Omental fat pad (tissue), 4 donors: Measurements from ENCODE around the gene CLEC9A. TPM values are rescaled to one million over a fixed set of nuclear protein-coding genes. Genes with fewer than 3 reads are reported as not detected.

Experiments used
- ATAC-seq: fragments of 150-250 bp; one replicate; pipeline ENCODE4 v1.9.1; 2016; ENCODE audit warnings: mild to moderate bottlenecking, moderate library complexity; ENCODE audit not compliant: low FRiP score
- DNase-seq: peaks from one replicate; pipeline ENCODE4 v3.0.0-alpha.2; 2019; ENCODE audit warnings: low spot score
- CTCF ChIP-seq, 3 donors: fragments of 450-650 bp; IDR thresholded peaks; one replicate each; pipeline ENCODE4 v1.5.1; 2016 to 2017; ENCODE audit warnings: antibody characterized with exemption in 3 of 3, mild to moderate bottlenecking in 3 of 3, moderate library complexity in 2 of 3
- total RNA-seq, 4 donors: library from RNA; depleted of rRNA; stranded (reverse); fragments of >200 nt; gene quantifications; one replicate each; pipeline ENCODE4 v1.1.0, GENCODE V29; 2016

The CLEC9A gene
- total RNA-seq, 4 donors from 2014 or later: 0.63 TPM; not detected in 3

GRCh38 chr12:10101648-10102220 lies 71.3 kb downstream of the CLEC9A start:
- ATAC-seq (no peak), DNase-seq (no peak)
- TF ChIP-seq CTCF (IDR thresholded peaks at IDR 0.05): no peak

- no peak for TF ChIP-seq CTCF (IDR thresholded peaks at IDR 0.05)
- ATAC-seq (no peak), DNase-seq (no peak)
Measured at GRCh38 chr12:10102322-10102721, 71.8 kb downstream of the CLEC9A start.

GRCh38 chr12:10110256-10110844 lies 79.9 kb downstream of the CLEC9A start:
- no peak for ATAC-seq
- TF ChIP-seq CTCF (IDR thresholded peaks at IDR 0.05): no peak
- no peak for DNase-seq

GRCh38 chr12:10111451-10111850 lies 81.0 kb downstream of the CLEC9A start:
- DNase-seq: no peak
- ATAC-seq: no peak
- TF ChIP-seq CTCF (IDR thresholded peaks at IDR 0.05): no peak

GRCh38 chr12:10113075-10113474 lies 82.6 kb downstream of the CLEC9A start:
- TF ChIP-seq CTCF (IDR thresholded peaks at IDR 0.05): no peak
- no peak for ATAC-seq
- no peak for DNase-seq

- TF ChIP-seq CTCF (IDR thresholded peaks at IDR 0.05): no peak
- ATAC-seq: no peak
- no peak for DNase-seq
Measured at GRCh38 chr12:10113920-10114319, 83.4 kb downstream of the CLEC9A start.

GRCh38 chr12:10115311-10115710 lies 84.8 kb downstream of the CLEC9A start:
- DNase-seq: no peak
- no peak for TF ChIP-seq CTCF (IDR thresholded peaks at IDR 0.05)
- no peak for ATAC-seq
